Hindlimb muscle (tissue), 1 donor: ENCODE results near the gene FTCD. TPM values are rescaled to one million over a fixed set of nuclear protein-coding genes. Genes with fewer than 3 reads are reported as not detected.
"Not testable (repeated sequence)": the region's sequence is repeated elsewhere in the genome, so short reads cannot be mapped to it uniquely, and the experiment has no call there.

ENCODE experiments used
- DNase-seq: peaks from one replicate; pipeline ENCODE4 v3.0.0-alpha.2; 2013
- polyA plus RNA-seq: library from polyadenylated mRNA; unstranded; fragments of 120-200 nt; gene quantifications from one replicate; pipeline ENCODE4 v1.2.1, GENCODE V29; 2013; ENCODE audit not compliant: insufficient read length

FTCD gene
- polyA plus RNA-seq, 1 donor = 1.1 TPM

- DNase-seq = no peak
Measured at GRCh38 chr21:46188226-46189212, 33.1 kb upstream of the FTCD start.

- DNase-seq = no peak
Measured at GRCh38 chr21:46187814-46188213, 32.4 kb upstream of the FTCD start.

GRCh38 chr21:46187261-46187660 is 31.9 kb upstream of the FTCD start:
- DNase-seq = no peak

- no peak for DNase-seq
Measured at GRCh38 chr21:46185716-46186115, 30.3 kb upstream of the FTCD start.

- peak; percentile 63 for DNase-seq
Measured at GRCh38 chr21:46184625-46185555, 29.5 kb upstream of the FTCD start.

GRCh38 chr21:46183910-46184624 is 28.7 kb upstream of the FTCD start, which contains the start of gene SPATC1L:
SPATC1L (minus strand) TSS chr21:46184459; CDS start chr21:46182816, 1,643 bp downstream.
- no peak for DNase-seq

GRCh38 chr21:46183337-46183909 is 28.0 kb upstream of the FTCD start:
- not testable (repeated sequence) for DNase-seq

GRCh38 chr21:46182548-46183336 is 27.4 kb upstream of the FTCD start:
- DNase-seq = no peak

GRCh38 chr21:46181953-46182547 is 26.7 kb upstream of the FTCD start:
- no peak for DNase-seq

- DNase-seq = no peak
Measured at GRCh38 chr21:46181436-46181835, 26.1 kb upstream of the FTCD start.

GRCh38 chr21:46180778-46181391 is 25.5 kb upstream of the FTCD start:
- DNase-seq = no peak

- no peak for DNase-seq
Measured at GRCh38 chr21:46180079-46180722, 24.8 kb upstream of the FTCD start.

GRCh38 chr21:46179708-46180078 is 24.3 kb upstream of the FTCD start:
- DNase-seq = no peak

- DNase-seq = no peak
Measured at GRCh38 chr21:46178961-46179360, 23.6 kb upstream of the FTCD start.

- not testable (repeated sequence) for DNase-seq
Measured at GRCh38 chr21:46176443-46177129, 21.2 kb upstream of the FTCD start.

GRCh38 chr21:46173573-46173972 is 18.2 kb upstream of the FTCD start:
- DNase-seq = no peak

GRCh38 chr21:46172863-46173528 is 17.6 kb upstream of the FTCD start:
- no peak for DNase-seq
